Progenitor cell of endocrine pancreas (in vitro differentiated cells): ENCODE measurements around the gene COL19A1. TPM values are rescaled to one million over a fixed set of nuclear protein-coding genes. Genes with fewer than 3 reads are reported as not detected.

Experiments
- DNase-seq: peaks from one replicate; pipeline ENCODE4 v3.0.0; 2021; ENCODE audit warnings: low spot score; ENCODE audit not compliant: unreplicated experiment
- H3K27ac Mint-ChIP-seq: 2 replicates; pipeline ENCODE4 v1.8.0; 2021; ENCODE audit warnings: mild to moderate bottlenecking, moderate library complexity, mixed read lengths
- H3K27me3 Mint-ChIP-seq: 2 replicates; pipeline ENCODE4 v1.8.0; 2021; ENCODE audit warnings: mixed read lengths
- H3K36me3 Mint-ChIP-seq: 2 replicates; pipeline ENCODE4 v1.8.0; 2022; ENCODE audit warnings: mixed read lengths; ENCODE audit not compliant: insufficient read depth
- H3K4me1 Mint-ChIP-seq: 2 replicates; pipeline ENCODE4 v1.8.0; 2021; ENCODE audit warnings: low read depth, mixed read lengths
- H3K4me3 Mint-ChIP-seq: 2 replicates; pipeline ENCODE4 v1.8.0; 2021; ENCODE audit warnings: low read depth, mild to moderate bottlenecking, moderate library complexity, mixed read lengths
- H3K9me3 Mint-ChIP-seq: 2 replicates; pipeline ENCODE4 v1.8.0; 2021; ENCODE audit warnings: low read depth, mixed read lengths
- CTCF ChIP-seq: fragments of 200-600 bp; sonication (generic); IDR thresholded peaks from one replicate; pipeline ENCODE4 v1.5.0; 2021; ENCODE audit warnings: antibody characterized with exemption, mild to moderate bottlenecking; ENCODE audit not compliant: unreplicated experiment
- total RNA-seq: library from RNA; stranded (reverse); gene quantifications from 2 replicates; pipeline ENCODE4 v1.2.1, GENCODE V29; 2021

COL19A1 gene
- total RNA-seq, 1 donor from 2014 or later, result 2.3 TPM

GRCh38 chr6:70072540-70073179 is 206.3 kb downstream of the COL19A1 start:
- H3K9me3 Mint-ChIP-seq, result no peaks in the 10 kb centered on the region
- no peak for DNase-seq
- TF ChIP-seq CTCF, result no peak
- H3K4me3 Mint-ChIP-seq, result no peak overlapping the region
- no peaks in the 10 kb centered on the region for H3K27me3 Mint-ChIP-seq
- H3K36me3 Mint-ChIP-seq, result no peaks in the 10 kb centered on the region
- no peak overlapping the region for H3K27ac Mint-ChIP-seq
- H3K4me1 Mint-ChIP-seq, result no peaks in the 10 kb centered on the region

- Mint-ChIP-seq H3K36me3 (no peaks in the 10 kb centered on the region), H3K27me3 (no peaks in the 10 kb centered on the region), H3K9me3 (no peaks in the 10 kb centered on the region), H3K4me1 (no peaks in the 10 kb centered on the region), H3K4me3 (no peak overlapping the region), H3K27ac (no peak overlapping the region)
- no peak for DNase-seq
- TF ChIP-seq CTCF, result no peak
Measured at GRCh38 chr6:70073637-70074036, 207.3 kb downstream of the COL19A1 start.

- Mint-ChIP-seq H3K36me3 (no peaks in the 10 kb centered on the region), H3K9me3 (no peaks in the 10 kb centered on the region)
- no peak for DNase-seq
Measured at GRCh38 chr6:70079241-70079640, 212.9 kb downstream of the COL19A1 start.

GRCh38 chr6:70080443-70081070 is 214.2 kb downstream of the COL19A1 start:
- TF ChIP-seq CTCF, result no peak
- no peaks in the 10 kb centered on the region for H3K36me3 Mint-ChIP-seq
- no peaks in the 10 kb centered on the region for H3K27me3 Mint-ChIP-seq
- DNase-seq, result no peak
- H3K4me1 Mint-ChIP-seq, result no peaks in the 10 kb centered on the region
- H3K9me3 Mint-ChIP-seq, result no peaks in the 10 kb centered on the region
- H3K4me3 Mint-ChIP-seq, result no peak overlapping the region
- no peak overlapping the region for H3K27ac Mint-ChIP-seq

More at GRCh38 chr6:70079241-70079640, 212.9 kb downstream of the COL19A1 start:
- Mint-ChIP-seq H3K27ac (no peak overlapping the region), H3K4me3 (no peak overlapping the region), H3K27me3 (no peaks in the 10 kb centered on the region), H3K4me1 (no peaks in the 10 kb centered on the region)
- TF ChIP-seq CTCF, result no peak

- DNase-seq, result no peak
- Mint-ChIP-seq H3K9me3 (no peaks in the 10 kb centered on the region), H3K36me3 (no peaks in the 10 kb centered on the region), H3K27me3 (no peaks in the 10 kb centered on the region), H3K4me3 (no peak overlapping the region), H3K27ac (no peak overlapping the region), H3K4me1 (no peaks in the 10 kb centered on the region)
- TF ChIP-seq CTCF, result no peak
Measured at GRCh38 chr6:70082830-70083229, 216.5 kb downstream of the COL19A1 start.
